Measurements from ENCODE around the gene PDE2A. TPM values are rescaled to one million over a fixed set of nuclear protein-coding genes. Genes with fewer than 3 reads are reported as not detected.

The PDE2A gene
- total RNA-seq (10 to 100 TPM in 6 of 7 donors, 1 to 10 TPM in 1; 8.3 to 28.8 (median 11.4) TPM), polyA plus RNA-seq (10 to 100 TPM; 17.6 to 44.0 TPM)
- long read RNA-seq, donor 1, partial matches to known transcripts: 6 of 6 reads
- long read RNA-seq, donor 1, other reads (novel, unspliced or antisense): 0 of 6 reads
- long read RNA-seq, donor 2: 0 reads
- long read RNA-seq, donor 3, full-length matches to known transcripts: 6 of 12 reads
- long read RNA-seq, donor 3, partial matches to known transcripts: 2 of 12 reads
- long read RNA-seq, donor 3, other reads (novel, unspliced or antisense): 4 of 12 reads

DNA sequence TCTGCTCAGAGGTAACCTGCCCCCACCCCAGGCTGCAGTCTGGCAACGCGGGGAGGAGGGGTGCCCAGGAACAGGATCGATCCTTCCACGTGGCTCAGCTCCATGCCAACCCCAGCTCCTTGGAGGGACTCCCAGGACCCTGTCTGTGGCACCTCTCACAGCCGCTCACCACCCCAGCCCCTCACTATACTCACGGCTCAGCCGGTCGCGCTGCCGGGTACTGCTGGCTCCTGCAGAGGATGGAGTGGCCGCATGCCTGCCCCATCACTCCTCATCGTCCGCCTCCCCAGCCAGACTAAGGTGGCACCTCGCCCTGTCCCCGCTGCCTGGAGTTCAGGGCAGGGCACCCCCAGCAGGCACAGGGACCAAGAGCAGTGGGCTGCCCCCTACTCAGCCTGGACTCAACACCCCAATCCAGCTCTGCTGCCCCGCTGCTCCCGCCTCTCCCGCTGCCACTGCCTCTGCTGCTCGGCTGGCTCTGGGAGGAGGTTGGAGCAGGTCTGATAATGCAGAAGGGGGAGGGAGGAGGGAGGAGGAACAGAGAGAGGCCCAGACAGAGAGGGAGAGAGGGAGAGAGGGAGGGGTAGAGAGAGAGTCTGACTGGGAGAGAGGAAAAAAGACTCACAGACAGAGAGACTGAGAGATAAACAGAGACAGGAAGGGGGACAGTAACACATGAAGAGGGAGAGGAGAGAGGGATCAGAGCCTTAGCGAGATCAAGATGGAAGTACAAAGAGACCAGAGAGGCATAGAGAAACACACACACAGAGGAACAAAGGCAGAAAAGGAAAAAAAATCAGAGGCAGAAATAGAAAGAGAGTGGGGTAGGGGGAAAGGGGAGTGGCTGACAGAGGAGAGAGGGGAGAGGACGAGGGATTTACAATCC is at the start of gene PDE2A:
Gene PDE2A, minus strand, starts transcription at position 480 of the 886 bp plus-strand sequence. Its CDS starts 215 bp downstream, at position 265.
- 5 to 6% (median 6%) methylated on average over 18 to 21 of the region's 21 CpGs for WGBS, 3 donors
- no peak for DNase-seq
- Histone ChIP-seq H3K36me3 (no peaks in the 10 kb centered on the region), H3K27me3 (no peaks in the 10 kb centered on the region), H3K4me1 (ENCODE audit: insufficient read depth) (peaks cover 2% of the 10 kb centered on the region), H3K4me3 (no peak within 1 kb of the TSS), H3K9me3 (no peaks in the 10 kb centered on the region), H3K27ac (no peak within 1 kb of the TSS)
- TF ChIP-seq POLR2A (IDR thresholded peaks at IDR 0.05): no peak
- TF ChIP-seq CTCF (IDR thresholded peaks at IDR 0.05): no peak
- TF ChIP-seq EP300 (IDR thresholded peaks at IDR 0.05): no peak
- intact Hi-C loops (cut with DNase I): no loop called here

GRCh38 chr11:72723508-72723907 is 49.3 kb upstream of the PDE2A start:
- no peak for DNase-seq
- H3K4me1 ChIP-seq (ENCODE audit: insufficient read depth): peaks cover 25% of the 10 kb centered on the region
- intact Hi-C loops (cut with DNase I): loop anchor here (5.0 to 10.0 kb wide), 4 partner anchors 69 to 521 kb away; partner anchors contain the start of gene STARD10 (in 2 of the 4)

DNA sequence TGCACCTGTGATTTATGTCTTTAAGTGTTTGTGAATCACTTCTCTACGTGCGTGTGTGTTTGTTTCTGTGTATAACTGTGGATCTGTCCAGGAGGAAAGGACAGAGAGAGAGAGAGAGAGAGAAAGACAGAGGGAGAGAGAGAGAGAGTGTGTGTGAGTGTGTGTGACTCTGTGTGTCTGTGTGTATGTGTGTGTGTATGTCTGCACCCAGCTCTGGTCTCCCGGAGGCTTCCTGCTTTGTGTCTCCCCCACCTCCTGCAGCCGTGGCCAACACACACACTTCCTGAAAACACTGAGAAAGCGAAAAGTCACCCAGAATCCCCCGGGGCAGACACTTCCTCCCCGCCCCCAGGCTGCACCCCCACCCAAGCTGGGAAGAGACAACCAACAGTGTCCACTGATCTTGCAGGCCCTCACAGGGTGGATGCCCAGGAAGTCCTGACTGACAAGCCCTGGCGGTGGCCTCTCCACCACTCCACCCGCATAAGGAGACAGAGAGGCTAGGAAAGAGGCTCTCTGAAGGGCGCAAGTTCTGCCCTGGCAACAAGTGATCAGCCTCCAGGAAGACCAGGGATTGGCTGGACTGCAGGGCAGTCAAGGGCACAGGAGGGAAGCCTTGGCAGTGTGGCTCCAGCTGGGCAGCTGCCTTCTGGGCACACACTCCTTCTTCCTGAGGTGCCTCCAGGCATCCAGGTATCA is 48.0 kb upstream of the PDE2A start:
- peak; percentile 87 to 90 (median 90) for DNase-seq
- Histone ChIP-seq H3K27ac (peak overlapping the region; percentile 43 to 84), H3K9me3 (no peaks in the 10 kb centered on the region), H3K27me3 (no peaks in the 10 kb centered on the region), H3K36me3 (no peaks in the 10 kb centered on the region), H3K4me1 (ENCODE audit: insufficient read depth) (peaks cover 25% of the 10 kb centered on the region), H3K4me3 (peak overlapping the region; percentile 72)
- intact Hi-C loops (cut with DNase I): loop anchor here (5.0 to 10.0 kb wide), 4 partner anchors 70 to 523 kb away; partner anchors contain the start of gene STARD10 (in 2 of the 4)
- peak; percentile 38 for TF ChIP-seq POLR2A (IDR thresholded peaks at IDR 0.05)
- no peak for TF ChIP-seq CTCF (IDR thresholded peaks at IDR 0.05)
- 0 to 1% (median 1%) methylated on average over 7 to 10 of the region's 10 CpGs for WGBS, 3 donors

More at GRCh38 chr11:72723508-72723907, 49.3 kb upstream of the PDE2A start:
- H3K36me3 ChIP-seq: no peaks in the 10 kb centered on the region
- H3K27ac ChIP-seq: no peak overlapping the region
- no peaks in the 10 kb centered on the region for H3K9me3 ChIP-seq
- WGBS, 3 donors: 75 to 76% (median 76%) methylated on average over 9 of the region's 9 CpGs
- no peaks in the 10 kb centered on the region for H3K27me3 ChIP-seq
- TF ChIP-seq POLR2A (IDR thresholded peaks at IDR 0.05) (no peak), EP300 (IDR thresholded peaks at IDR 0.05) (no peak), CTCF (IDR thresholded peaks at IDR 0.05) (no peak)
- no peak overlapping the region for H3K4me3 ChIP-seq

GRCh38 chr11:72721689-72722049 is 47.4 kb upstream of the PDE2A start:
- peak in 4 of 5 donors; percentile 46 to 61 (median 52) for DNase-seq

More at GRCh38 chr11:72721689-72722049, 47.4 kb upstream of the PDE2A start:
- Histone ChIP-seq H3K36me3 (no peaks in the 10 kb centered on the region), H3K4me1 (ENCODE audit: insufficient read depth) (peaks cover 27% of the 10 kb centered on the region), H3K4me3 (peak overlapping the region; percentile 72), H3K27ac (peak overlapping the region; percentile 43 to 84), H3K9me3 (no peaks in the 10 kb centered on the region), H3K27me3 (no peaks in the 10 kb centered on the region)
- TF ChIP-seq POLR2A (IDR thresholded peaks at IDR 0.05) (no peak), EP300 (IDR thresholded peaks at IDR 0.05) (no peak), CTCF (IDR thresholded peaks at IDR 0.05) (no peak)
- intact Hi-C loops (cut with DNase I): loop anchor here (5.0 to 10.0 kb wide), 4 partner anchors 71 to 523 kb away; partner anchors contain the start of gene STARD10 (in 2 of the 4)
- 0 to 2% (median 1%) methylated on average over 13 of the region's 13 CpGs for WGBS, 3 donors
